WTC11 (cell line): Measurements from ENCODE around the gene ATP6V1C2. TPM values are rescaled to one million over a fixed set of nuclear protein-coding genes. Genes with fewer than 3 reads are reported as not detected.

Experiments
- ATAC-seq: fragments of 200-7000 bp; cut with Tn5 transposase; 2 replicates; pipeline ENCODE4 v1.10.0; 2021; ENCODE audit warnings: mild to moderate bottlenecking, moderate library complexity
- CTCF ChIA-PET: fragments of 300-600 bp; sonication (Branson Sonifier 250); formaldehyde crosslinking; loops from one replicate; lab custom pipeline; 2021; ENCODE audit warnings: antibody characterized with exemption; lab: Charles Lee
- POLR2A ChIA-PET: fragments of 350-600 bp; sonication (Branson Sonifier 250); formaldehyde crosslinking; loops from one replicate; lab custom pipeline; 2021; ENCODE audit warnings: antibody characterized with exemption; lab: Charles Lee
- DNase-seq: peaks from one replicate; pipeline ENCODE4 v3.0.0; 2021; ENCODE audit warnings: low spot score
- H3K27ac Mint-ChIP-seq: 2 replicates; pipeline ENCODE4 v1.8.0; 2021; ENCODE audit warnings: mixed read lengths
- H3K27me3 Mint-ChIP-seq: 2 replicates; pipeline ENCODE4 v1.8.0; 2021; ENCODE audit warnings: low read depth, mild to moderate bottlenecking, moderate library complexity, mixed read lengths
- H3K36me3 Mint-ChIP-seq: 2 replicates; pipeline ENCODE4 v1.8.0; 2021; ENCODE audit warnings: mixed read lengths
- H3K4me1 Mint-ChIP-seq: 2 replicates; pipeline ENCODE4 v1.8.0; 2022; ENCODE audit warnings: mixed read lengths
- H3K4me3 Mint-ChIP-seq: 2 replicates; pipeline ENCODE4 v1.8.0; 2021; ENCODE audit warnings: mild to moderate bottlenecking, moderate library complexity, mixed read lengths
- H3K9me3 Mint-ChIP-seq: 2 replicates; pipeline ENCODE4 v1.8.0; 2021; ENCODE audit warnings: mixed read lengths
- CBFB ChIP-seq: sonication (generic); formaldehyde crosslinking; IDR thresholded peaks from 2 replicates; pipeline ENCODE4 v1.8.1; 2022; ENCODE audit warnings: mild to moderate bottlenecking, low read depth, missing genetic modification reagents
- E2F1 ChIP-seq: sonication (generic); formaldehyde crosslinking; IDR thresholded peaks from 2 replicates; pipeline ENCODE4 v1.8.0; 2022; ENCODE audit warnings: mild to moderate bottlenecking, missing genetic modification reagents
- E2F4 ChIP-seq: sonication (generic); formaldehyde crosslinking; IDR thresholded peaks from 2 replicates; pipeline ENCODE4 v1.8.1; 2022; ENCODE audit warnings: low read depth, mild to moderate bottlenecking, moderate library complexity, missing genetic modification reagents, borderline replicate concordance
- FOXJ3 ChIP-seq: sonication (generic); formaldehyde crosslinking; IDR thresholded peaks from 2 replicates; pipeline ENCODE4 v1.9.0; 2021; ENCODE audit warnings: missing genetic modification reagents, mild to moderate bottlenecking, borderline replicate concordance
- GABPB1 ChIP-seq: sonication (generic); formaldehyde crosslinking; IDR thresholded peaks from 2 replicates; pipeline ENCODE4 v1.8.1; 2023; ENCODE audit warnings: mild to moderate bottlenecking, missing genetic modification reagents
- MYBL2 ChIP-seq: sonication (generic); formaldehyde crosslinking; IDR thresholded peaks from 2 replicates; pipeline ENCODE4 v1.8.1; 2023; ENCODE audit warnings: mild to moderate bottlenecking, moderate library complexity, missing genetic modification reagents
- NFATC4 ChIP-seq: fragments of 250-450 bp; sonication (Bioruptor Pico); IDR thresholded peaks from 2 replicates; pipeline ENCODE4 v1.9.0; 2021; ENCODE audit warnings: mild to moderate bottlenecking
- NR2C2 ChIP-seq: sonication (generic); formaldehyde crosslinking; IDR thresholded peaks from 2 replicates; pipeline ENCODE4 v1.8.0; 2022; ENCODE audit warnings: mild to moderate bottlenecking, missing genetic modification reagents
- PREB ChIP-seq: sonication (generic); formaldehyde crosslinking; IDR thresholded peaks from 2 replicates; pipeline ENCODE4 v1.8.1; 2022; ENCODE audit warnings: mild to moderate bottlenecking, missing genetic modification reagents, moderate library complexity, borderline replicate concordance
- SMAD3 ChIP-seq: sonication (generic); formaldehyde crosslinking; IDR thresholded peaks from 2 replicates; pipeline ENCODE4 v1.8.0; 2022; ENCODE audit warnings: missing genetic modification reagents, mild to moderate bottlenecking, borderline replicate concordance
- SOX15 ChIP-seq: fragments of 250-450 bp; sonication (Bioruptor Pico); IDR thresholded peaks from 2 replicates; pipeline ENCODE4 v1.9.0; 2021; ENCODE audit warnings: mild to moderate bottlenecking
- TEAD1 ChIP-seq: sonication (generic); formaldehyde crosslinking; IDR thresholded peaks from 2 replicates; pipeline ENCODE4 v1.8.0; 2022; ENCODE audit warnings: mild to moderate bottlenecking, missing genetic modification reagents
- ZBTB21 ChIP-seq: sonication (generic); formaldehyde crosslinking; IDR thresholded peaks from 2 replicates; pipeline ENCODE4 v1.8.1; 2023; ENCODE audit warnings: mild to moderate bottlenecking, missing genetic modification reagents, borderline replicate concordance
- ZNF138 ChIP-seq: sonication (generic); formaldehyde crosslinking; conservative IDR thresholded peaks from 2 replicates; pipeline ENCODE4 v1.8.1; 2022; ENCODE audit warnings: mild to moderate bottlenecking, moderate library complexity, missing genetic modification reagents
- ZNF317 ChIP-seq: sonication (generic); formaldehyde crosslinking; IDR thresholded peaks from 2 replicates; pipeline ENCODE4 v1.8.1; 2023; ENCODE audit warnings: low read depth, mild to moderate bottlenecking, moderate library complexity, missing genetic modification reagents, borderline replicate concordance
- ZNF425 ChIP-seq: fragments of 250-450 bp; sonication (Bioruptor Pico); conservative IDR thresholded peaks from 2 replicates; pipeline ENCODE4 v1.9.0; 2021; ENCODE audit warnings: mild to moderate bottlenecking
- ZNF532 ChIP-seq: fragments of 250-450 bp; sonication (Bioruptor Pico); IDR thresholded peaks from 2 replicates; pipeline ENCODE4 v1.9.0; 2021; ENCODE audit warnings: mild to moderate bottlenecking, borderline replicate concordance
- total RNA-seq: library from RNA; stranded (reverse); gene quantifications from 3 replicates; pipeline ENCODE4 v1.2.3, GENCODE V29; 2021

Gene ATP6V1C2
- total RNA-seq, 1 experiment from 2014 or later: 0.42 TPM

- no peak for TF ChIP-seq SMAD3
- TF ChIP-seq, all 79 proteins: peak for 0
Observed at GRCh38 chr2:10818984-10819383, 97.6 kb downstream of the ATP6V1C2 start (continued).

GRCh38 chr2:10819714-10820314, 98.4 kb downstream of the ATP6V1C2 start:
- Mint-ChIP-seq H3K9me3 (no peaks in the 10 kb centered on the region), H3K4me3 (no peak overlapping the region)
- POLR2A ChIA-PET: no interaction called here
- TF ChIP-seq ZNF532 (no peak), NR2C2 (no peak), ZNF138 (no peak), SOX15 (CRISPR knock-in tag) (no peak), E2F1 (no peak), NFATC4 (CRISPR knock-in tag) (no peak), CBFB (CRISPR knock-in tag) (no peak), ZBTB21 (CRISPR knock-in tag) (no peak), GABPB1 (CRISPR knock-in tag) (no peak), TEAD1 (CRISPR knock-in tag) (no peak), FOXJ3 (CRISPR knock-in tag) (no peak), MYBL2 (CRISPR knock-in tag) (no peak), E2F4 (CRISPR knock-in tag) (no peak), PREB (CRISPR knock-in tag) (no peak), ZNF425 (no peak), ZNF317 (CRISPR knock-in tag) (no peak)
- TF ChIP-seq, all 79 proteins: peak for 0
- CTCF ChIA-PET: interaction anchor here (0.6 to 1.0 kb wide), 2 partner anchors 13 kb away, joined by 3 to 4 read pairs; no protein-coding TSS in a partner anchor
- ATAC-seq (no peak), DNase-seq (no peak)
- no peaks in the 10 kb centered on the region for H3K27me3 Mint-ChIP-seq
- no peaks in the 10 kb centered on the region for H3K36me3 Mint-ChIP-seq
- peaks cover 3% of the 10 kb centered on the region for H3K4me1 Mint-ChIP-seq
- H3K27ac Mint-ChIP-seq: no peak overlapping the region
